IPS DF 6.9 (cell line): ENCODE results near the gene TADA2B.

ENCODE experiments used
- DNase-seq: peaks from one replicate; pipeline ENCODE4 v3.0.0-alpha.2; 2013; ENCODE audit warnings: low read depth, low spot score
- H3K27ac ChIP-seq: one replicate; pipeline ENCODE4 v1.5.1; 2013; ENCODE audit warnings: low read length, control low read depth
- H3K27me3 ChIP-seq: 2 replicates; pipeline ENCODE4 v1.6.1; 2013; ENCODE audit warnings: mild to moderate bottlenecking, low read length; ENCODE audit not compliant: control insufficient read depth, insufficient read depth
- H3K36me3 ChIP-seq: 2 replicates; pipeline ENCODE4 v1.6.1; 2013; ENCODE audit warnings: low read length; ENCODE audit not compliant: control insufficient read depth, insufficient read depth
- H3K4me1 ChIP-seq: 2 replicates; pipeline ENCODE4 v1.6.1; 2013; ENCODE audit warnings: low read length; ENCODE audit not compliant: control insufficient read depth, insufficient read depth
- H3K4me3 ChIP-seq: 2 replicates; pipeline ENCODE4 v1.5.1; 2013; ENCODE audit warnings: mild to moderate bottlenecking, low read length
- H3K9me3 ChIP-seq: 2 replicates; pipeline ENCODE4 v1.6.1; 2013; ENCODE audit warnings: low read length, inconsistent platforms; ENCODE audit not compliant: control insufficient read depth, insufficient read depth
- WGBS: extraction: QIAGEN DNeasy Blood & Tissue Kit; methylation state at CpG from one replicate; pipeline ENCODE4 v1.1.7; 2013; ENCODE audit warnings: mixed read lengths, missing lambda C conversion rate; ENCODE audit not compliant: insufficient read length, insufficient coverage; 5-methylcytosine and 5-hydroxymethylcytosine counted together

The TADA2B gene

GRCh38 chr4:7005571-7005970 is 37.6 kb upstream of the TADA2B start:
- peaks cover 3% of the 10 kb centered on the region; the same call in 1 of the 2 replicates for H3K4me1 ChIP-seq
- H3K4me3 ChIP-seq: no peak overlapping the region
- H3K27ac ChIP-seq: no peak overlapping the region
- no peaks in the 10 kb centered on the region for H3K27me3 ChIP-seq
- no CpG with 5 or more reads among the region's 4 CpGs for WGBS
- no peaks in the 10 kb centered on the region for H3K9me3 ChIP-seq
- DNase-seq: no peak
- H3K36me3 ChIP-seq: peaks cover 8% of the 10 kb centered on the region

- no CpG with 5 or more reads among the region's 3 CpGs for WGBS
- H3K4me3 ChIP-seq: no peak overlapping the region
Observed at GRCh38 chr4:7006411-7006810, 36.8 kb upstream of the TADA2B start.

GRCh38 chr4:7007142-7007907 is 35.8 kb upstream of the TADA2B start:
- peaks cover 3% of the 10 kb centered on the region; the same call in 1 of the 2 replicates for H3K4me1 ChIP-seq
- H3K36me3 ChIP-seq: peaks cover 4% of the 10 kb centered on the region; the same call in 1 of the 2 replicates
- no peak for DNase-seq
- H3K27ac ChIP-seq: no peak overlapping the region
- no CpG with 5 or more reads among the region's 12 CpGs for WGBS
- H3K4me3 ChIP-seq: no peak overlapping the region
- no peaks in the 10 kb centered on the region for H3K27me3 ChIP-seq
- no peaks in the 10 kb centered on the region for H3K9me3 ChIP-seq

More at GRCh38 chr4:7006411-7006810, 36.8 kb upstream of the TADA2B start:
- Histone ChIP-seq H3K27me3 (no peaks in the 10 kb centered on the region), H3K27ac (no peak overlapping the region), H3K36me3 (peaks cover 4% of the 10 kb centered on the region; the same call in 1 of the 2 replicates), H3K4me1 (peaks cover 3% of the 10 kb centered on the region; the same call in 1 of the 2 replicates), H3K9me3 (no peaks in the 10 kb centered on the region)
- DNase-seq: no peak

GRCh38 chr4:7007944-7008343 is 35.2 kb upstream of the TADA2B start:
- H3K36me3 ChIP-seq: peaks cover 4% of the 10 kb centered on the region; the same call in 1 of the 2 replicates
- no peak for DNase-seq
- WGBS: no CpG with 5 or more reads among the region's 2 CpGs
- no peak overlapping the region for H3K4me3 ChIP-seq
- H3K27me3 ChIP-seq: no peaks in the 10 kb centered on the region
- no peaks in the 10 kb centered on the region for H3K9me3 ChIP-seq
- H3K27ac ChIP-seq: no peak overlapping the region
- H3K4me1 ChIP-seq: peaks cover 3% of the 10 kb centered on the region; the same call in 1 of the 2 replicates

- Histone ChIP-seq H3K36me3 (peaks cover 6% of the 10 kb centered on the region), H3K9me3 (no peaks in the 10 kb centered on the region), H3K27ac (no peak overlapping the region), H3K4me3 (no peak overlapping the region), H3K27me3 (no peaks in the 10 kb centered on the region), H3K4me1 (peaks cover 3% of the 10 kb centered on the region; the same call in 1 of the 2 replicates)
- no peak for DNase-seq
- no CpG with 5 or more reads among the region's 5 CpGs for WGBS
Observed at GRCh38 chr4:7009564-7009963, 33.6 kb upstream of the TADA2B start.

- DNase-seq: no peak
- Histone ChIP-seq H3K36me3 (peaks cover 10% of the 10 kb centered on the region), H3K27me3 (no peaks in the 10 kb centered on the region), H3K4me3 (no peak overlapping the region), H3K27ac (no peak overlapping the region), H3K9me3 (no peaks in the 10 kb centered on the region), H3K4me1 (no peaks in the 10 kb centered on the region)
- no CpG with 5 or more reads among the region's 11 CpGs for WGBS
Observed at GRCh38 chr4:7013175-7013574, 30.0 kb upstream of the TADA2B start.

- H3K27ac ChIP-seq: no peak overlapping the region
- H3K4me1 ChIP-seq: no peaks in the 10 kb centered on the region
- no peaks in the 10 kb centered on the region for H3K9me3 ChIP-seq
- DNase-seq: no peak
- no CpG with 5 or more reads among the region's 12 CpGs for WGBS
- H3K27me3 ChIP-seq: no peaks in the 10 kb centered on the region
- no peak overlapping the region for H3K4me3 ChIP-seq
- peaks cover 10% of the 10 kb centered on the region for H3K36me3 ChIP-seq
Observed at GRCh38 chr4:7014815-7015214, 28.4 kb upstream of the TADA2B start.

- H3K4me3 ChIP-seq: no peak overlapping the region
- no peak overlapping the region for H3K27ac ChIP-seq
- no peaks in the 10 kb centered on the region for H3K9me3 ChIP-seq
- no peak for DNase-seq
- H3K4me1 ChIP-seq: no peaks in the 10 kb centered on the region
- no peaks in the 10 kb centered on the region for H3K27me3 ChIP-seq
- WGBS: no CpG with 5 or more reads among the region's 12 CpGs
- peaks cover 10% of the 10 kb centered on the region for H3K36me3 ChIP-seq
Observed at GRCh38 chr4:7015383-7016035, 27.7 kb upstream of the TADA2B start.

GRCh38 chr4:7016086-7016485 is 27.1 kb upstream of the TADA2B start:
- Histone ChIP-seq H3K27ac (no peak overlapping the region), H3K9me3 (no peaks in the 10 kb centered on the region), H3K27me3 (no peaks in the 10 kb centered on the region), H3K36me3 (peaks cover 12% of the 10 kb centered on the region), H3K4me1 (no peaks in the 10 kb centered on the region), H3K4me3 (no peak overlapping the region)
- no CpG with 5 or more reads among the region's 11 CpGs for WGBS
- DNase-seq: no peak

- Histone ChIP-seq H3K9me3 (no peaks in the 10 kb centered on the region), H3K4me3 (no peak overlapping the region), H3K27ac (no peak overlapping the region), H3K36me3 (peaks cover 12% of the 10 kb centered on the region), H3K4me1 (no peaks in the 10 kb centered on the region), H3K27me3 (no peaks in the 10 kb centered on the region)
- no CpG with 5 or more reads among the region's 6 CpGs for WGBS
- no peak for DNase-seq
Observed at GRCh38 chr4:7016512-7016911, 26.7 kb upstream of the TADA2B start.
